ENCODE data around the gene PPP4R2. TPM values are rescaled to one million over a fixed set of nuclear protein-coding genes. Genes with fewer than 3 reads are reported as not detected.

The PPP4R2 gene
- total RNA-seq, 5 donors from 2014 or later (not counting 1 experiment from before 2014, with no cell fraction given), result 53.3 to 70.6 (median 61.3) TPM

DNA sequence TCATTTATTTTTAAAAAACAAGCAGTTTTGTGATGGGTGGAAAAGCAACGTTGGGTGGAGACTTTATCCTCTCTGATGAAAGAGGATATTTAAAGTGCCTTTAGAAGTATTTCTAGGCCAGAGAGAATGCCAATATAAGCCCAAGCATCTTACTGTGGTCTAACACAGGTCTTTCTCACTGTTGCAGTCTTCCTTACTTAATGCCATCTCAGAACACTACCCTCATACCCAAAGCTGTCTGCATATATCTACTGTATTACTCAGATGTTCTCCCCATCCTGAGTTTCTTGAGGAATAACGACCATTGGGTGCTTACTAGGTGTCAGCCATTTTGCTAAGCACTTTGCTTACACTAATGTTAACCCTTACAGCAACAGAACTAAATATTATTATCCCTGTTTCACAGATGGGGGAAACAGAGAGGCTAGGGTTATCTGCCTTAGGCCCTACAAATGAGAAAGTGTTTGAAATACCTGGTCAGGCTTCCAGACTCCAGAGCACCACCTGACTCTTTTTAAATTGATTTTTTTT lies 35.0 kb downstream of the PPP4R2 start:
- DNase-seq, result no peak
- no peaks in the 10 kb centered on the region for H3K27me3 ChIP-seq (replicated peaks in 1 of 2; ENCODE audit: control insufficient read depth in 2 of 2, extremely low read depth in 1 of 2, insufficient read depth in 2 of 2, low read length in 1 of 2)
- H3K36me3 ChIP-seq (ENCODE audit: control insufficient read depth in 2 of 2, extremely low read depth in 1 of 2, insufficient read depth in 1 of 2, low read length in 1 of 2), result peaks cover 0 to 4% of the 10 kb centered on the region in 2 donors
- H3K27ac ChIP-seq (ENCODE audit: low read length), result no peak overlapping the region
- no peak overlapping the region for H3K4me3 ChIP-seq (ENCODE audit: control insufficient read depth in 1 of 2, extremely low read depth in 1 of 2, low read length in 1 of 2)
- H3K27ac Mint-ChIP-seq, result no peak overlapping the region
- ChIA-PET POLR2A (no interaction called here), CTCF (no interaction called here)
- H3K4me3 Mint-ChIP-seq, result no peak overlapping the region
- ATAC-seq (replicated peaks in 1 of 4), result no peak
- H3K36me3 Mint-ChIP-seq, result peaks cover 22% of the 10 kb centered on the region
- no CpG with 5 or more reads among the region's 2 CpGs for WGBS (ENCODE audit: insufficient coverage)
- no peaks in the 10 kb centered on the region for H3K9me3 Mint-ChIP-seq
- H3K4me1 Mint-ChIP-seq, result peaks cover 86 to 88% (median 86%) of the 10 kb centered on the region in 3 donors
- no peaks in the 10 kb centered on the region for H3K9me3 ChIP-seq
- peaks cover 7 to 31% of the 10 kb centered on the region in 2 experiments for H3K4me1 ChIP-seq (ENCODE audit: control insufficient read depth in 1 of 2, extremely low read depth in 1 of 2, insufficient read depth in 2 of 2, low read length in 2 of 2)
- H3K27me3 Mint-ChIP-seq, result no peaks in the 10 kb centered on the region

DNA sequence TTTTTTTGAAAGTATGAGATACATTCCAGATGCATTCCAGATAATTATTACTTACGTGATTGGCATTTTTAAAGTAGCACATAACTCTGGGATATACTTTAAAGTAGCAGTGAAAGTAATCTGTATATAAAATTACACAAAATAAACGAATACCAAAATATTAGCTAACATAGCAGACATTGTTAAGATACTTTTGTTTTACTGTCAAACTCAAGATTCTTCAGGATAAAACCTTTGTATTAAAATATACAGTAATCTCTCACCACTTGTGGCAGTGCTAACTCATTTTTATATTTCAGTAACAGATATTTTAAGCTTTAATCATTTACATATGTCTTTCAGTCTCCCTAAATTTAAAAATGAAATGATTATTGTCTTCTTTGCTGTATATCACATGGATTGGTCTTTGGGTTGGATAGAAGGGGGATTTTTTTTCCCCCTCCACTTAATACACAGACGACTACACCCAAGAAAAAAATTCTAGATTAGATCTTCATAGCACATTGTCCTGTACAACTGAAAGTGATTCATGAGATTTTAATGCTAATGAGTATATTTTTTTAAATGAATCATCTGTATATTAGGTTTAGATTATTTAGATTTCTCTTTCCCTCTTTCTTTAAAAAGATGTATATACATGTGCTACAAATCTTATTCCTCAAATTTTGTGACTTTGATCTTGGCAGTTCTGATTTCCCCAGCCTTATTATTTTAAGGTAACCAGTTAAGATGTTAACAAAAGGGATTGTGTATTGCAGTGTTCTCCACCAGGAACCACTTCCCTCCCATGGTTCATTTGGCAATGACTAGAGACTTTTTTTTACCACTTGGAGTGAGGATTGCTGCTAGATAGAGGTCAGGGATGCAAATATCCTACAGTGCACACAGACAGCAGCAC lies 40.3 kb downstream of the PPP4R2 start:
- H3K9me3 Mint-ChIP-seq, result no peaks in the 10 kb centered on the region
- no peaks in the 10 kb centered on the region for H3K9me3 ChIP-seq
- H3K36me3 Mint-ChIP-seq, result peaks cover 10% of the 10 kb centered on the region
- no peak overlapping the region for H3K4me3 Mint-ChIP-seq
- H3K27me3 ChIP-seq (replicated peaks in 1 of 2; ENCODE audit: control insufficient read depth in 2 of 2, extremely low read depth in 1 of 2, insufficient read depth in 2 of 2, low read length in 1 of 2), result no peaks in the 10 kb centered on the region
- WGBS (ENCODE audit: insufficient coverage), result no CpG with 5 or more reads among the region's 3 CpGs
- H3K4me1 ChIP-seq (ENCODE audit: control insufficient read depth in 1 of 2, extremely low read depth in 1 of 2, insufficient read depth in 2 of 2, low read length in 2 of 2), result peaks cover 3 to 12% of the 10 kb centered on the region in 2 experiments
- peaks cover 85 to 92% (median 89%) of the 10 kb centered on the region in 3 donors for H3K4me1 Mint-ChIP-seq
- DNase-seq, result no peak
- CTCF ChIA-PET, result no interaction called here
- no peak for ATAC-seq (replicated peaks in 1 of 4)
- peak overlapping the region; percentile 1 to 37 for H3K27ac Mint-ChIP-seq
- no peak overlapping the region for H3K27ac ChIP-seq (ENCODE audit: low read length)
- POLR2A ChIA-PET, result interaction anchor here in 1 of 2 donors (0.6 kb wide), 1 partner anchor 21 kb away, joined by 8 read pairs; no protein-coding TSS in a partner anchor
- no peaks in the 10 kb centered on the region for H3K36me3 ChIP-seq (ENCODE audit: control insufficient read depth in 2 of 2, extremely low read depth in 1 of 2, insufficient read depth in 1 of 2, low read length in 1 of 2)
- H3K27me3 Mint-ChIP-seq, result no peaks in the 10 kb centered on the region
- no peak overlapping the region for H3K4me3 ChIP-seq (ENCODE audit: control insufficient read depth in 1 of 2, extremely low read depth in 1 of 2, low read length in 1 of 2)

DNA sequence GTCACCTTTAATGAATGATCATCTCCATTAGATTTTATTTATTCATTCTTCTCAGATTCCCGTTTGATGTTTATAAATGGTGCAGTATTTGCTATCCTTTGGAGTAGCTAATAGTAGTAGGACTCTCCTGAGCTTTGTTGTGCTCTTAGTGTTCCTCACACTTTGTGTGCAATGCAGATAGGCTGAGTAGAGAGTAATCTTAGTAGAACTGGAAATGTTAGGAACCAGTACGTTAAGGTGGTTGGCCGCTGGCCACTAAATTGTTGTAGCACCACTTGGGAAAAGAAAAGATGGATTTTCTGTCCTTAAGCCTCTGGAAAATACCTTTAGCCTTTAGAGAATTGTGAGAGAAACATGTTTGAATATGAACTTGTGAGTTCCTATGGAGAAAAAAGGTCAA lies 44.9 kb downstream of the PPP4R2 start:
- Mint-ChIP-seq H3K27me3 (no peaks in the 10 kb centered on the region), H3K9me3 (no peaks in the 10 kb centered on the region), H3K27ac (peak overlapping the region; percentile 12 to 49), H3K36me3 (peaks cover 3% of the 10 kb centered on the region), H3K4me3 (no peak overlapping the region), H3K4me1 (peaks cover 79 to 90% (median 85%) of the 10 kb centered on the region in 3 donors)
- ATAC-seq (replicated peaks in 1 of 4) (no peak), DNase-seq (no peak)
- CTCF ChIA-PET, result no interaction called here
- Histone ChIP-seq H3K27me3 (replicated peaks in 1 of 2; ENCODE audit: control insufficient read depth in 2 of 2, extremely low read depth in 1 of 2, insufficient read depth in 2 of 2, low read length in 1 of 2) (no peaks in the 10 kb centered on the region), H3K4me3 (ENCODE audit: control insufficient read depth in 1 of 2, extremely low read depth in 1 of 2, low read length in 1 of 2) (no peak overlapping the region), H3K4me1 (ENCODE audit: control insufficient read depth in 1 of 2, extremely low read depth in 1 of 2, insufficient read depth in 2 of 2, low read length in 2 of 2) (peaks cover 0 to 19% of the 10 kb centered on the region in 2 experiments), H3K36me3 (ENCODE audit: control insufficient read depth in 2 of 2, extremely low read depth in 1 of 2, insufficient read depth in 1 of 2, low read length in 1 of 2) (no peaks in the 10 kb centered on the region), H3K27ac (ENCODE audit: low read length) (no peak overlapping the region), H3K9me3 (no peaks in the 10 kb centered on the region)
- WGBS (ENCODE audit: insufficient coverage), result 100% methylated on average over 1 of the region's 3 CpGs
- POLR2A ChIA-PET, result interaction anchor here in 1 of 2 donors (0.7 to 0.8 kb wide), 2 partner anchors 8 to 1685 kb away, joined by 3 to 4 read pairs; no protein-coding TSS in a partner anchor

DNA sequence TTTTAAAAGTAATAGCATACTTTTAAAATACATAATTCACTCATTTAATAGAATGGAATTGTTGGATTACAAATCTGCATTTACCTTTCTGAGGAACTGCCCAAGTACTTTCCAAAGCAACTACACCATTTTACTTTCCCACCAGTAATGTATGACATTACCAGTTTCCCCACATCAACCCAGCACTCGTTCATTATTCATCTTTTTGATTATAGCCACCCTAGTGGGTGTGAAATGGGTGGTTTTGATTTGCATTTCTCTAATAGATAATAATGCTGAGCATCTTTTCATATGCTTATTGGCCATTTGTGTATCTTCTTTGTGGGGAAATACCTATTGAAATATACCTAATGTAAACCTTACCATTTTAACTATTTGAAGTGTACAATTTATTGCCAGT lies 46.8 kb downstream of the PPP4R2 start:
- POLR2A ChIA-PET, result no interaction called here
- H3K27me3 Mint-ChIP-seq, result no peaks in the 10 kb centered on the region
- peaks cover 62 to 77% (median 73%) of the 10 kb centered on the region in 3 donors for H3K4me1 Mint-ChIP-seq

DNA sequence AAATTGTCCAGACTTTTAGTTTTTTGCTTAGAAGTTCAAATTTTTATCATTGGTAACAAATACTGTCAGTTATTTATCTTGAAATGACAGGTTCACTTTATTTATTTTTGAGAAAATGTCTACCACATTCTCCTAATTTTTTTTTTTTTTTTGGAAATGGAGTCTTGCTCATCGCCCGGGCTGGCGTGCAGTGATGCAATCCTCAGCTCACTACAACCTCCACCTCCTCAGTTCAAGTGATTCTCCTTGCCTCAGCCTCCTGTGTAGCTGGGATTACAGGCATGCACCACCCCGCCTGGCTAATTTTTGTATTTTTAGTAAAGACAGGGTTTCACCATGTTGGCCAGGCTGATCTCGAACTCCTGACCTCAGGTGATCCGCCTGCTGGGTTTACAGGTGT lies 48.8 kb downstream of the PPP4R2 start:
- DNase-seq, result no peak
- Mint-ChIP-seq H3K27ac (no peak overlapping the region), H3K4me1 (peaks cover 52 to 68% (median 65%) of the 10 kb centered on the region in 3 donors), H3K4me3 (no peak overlapping the region), H3K36me3 (peaks cover 6% of the 10 kb centered on the region), H3K27me3 (no peaks in the 10 kb centered on the region), H3K9me3 (no peaks in the 10 kb centered on the region)
- Histone ChIP-seq H3K4me1 (ENCODE audit: control insufficient read depth in 1 of 2, extremely low read depth in 1 of 2, insufficient read depth in 2 of 2, low read length in 2 of 2) (peaks cover 0 to 14% of the 10 kb centered on the region in 2 experiments), H3K4me3 (ENCODE audit: control insufficient read depth in 1 of 2, extremely low read depth in 1 of 2, low read length in 1 of 2) (no peak overlapping the region), H3K36me3 (ENCODE audit: control insufficient read depth in 2 of 2, extremely low read depth in 1 of 2, insufficient read depth in 1 of 2, low read length in 1 of 2) (peaks cover 4 to 10% of the 10 kb centered on the region in 2 donors), H3K9me3 (no peaks in the 10 kb centered on the region), H3K27me3 (replicated peaks in 1 of 2; ENCODE audit: control insufficient read depth in 2 of 2, extremely low read depth in 1 of 2, insufficient read depth in 2 of 2, low read length in 1 of 2) (no peaks in the 10 kb centered on the region), H3K27ac (ENCODE audit: low read length) (no peak overlapping the region)
- ChIA-PET POLR2A (no interaction called here), CTCF (interaction anchor here (0.6 to 0.9 kb wide), 5 partner anchors 28 to 382 kb away, joined by 3 to 5 read pairs (median 3); no protein-coding TSS in a partner anchor)
- WGBS (ENCODE audit: insufficient coverage), result no CpG with 5 or more reads among the region's 6 CpGs
- no peak for ATAC-seq (replicated peaks in 1 of 4)

More for the DNA sequence above, 46.8 kb downstream of the PPP4R2 start:
- Histone ChIP-seq H3K4me3 (ENCODE audit: control insufficient read depth in 1 of 2, extremely low read depth in 1 of 2, low read length in 1 of 2) (no peak overlapping the region), H3K27ac (ENCODE audit: low read length) (no peak overlapping the region), H3K27me3 (replicated peaks in 1 of 2; ENCODE audit: control insufficient read depth in 2 of 2, extremely low read depth in 1 of 2, insufficient read depth in 2 of 2, low read length in 1 of 2) (no peaks in the 10 kb centered on the region), H3K36me3 (ENCODE audit: control insufficient read depth in 2 of 2, extremely low read depth in 1 of 2, insufficient read depth in 1 of 2, low read length in 1 of 2) (peaks cover 0 to 9% of the 10 kb centered on the region in 2 donors), H3K9me3 (no peaks in the 10 kb centered on the region), H3K4me1 (ENCODE audit: control insufficient read depth in 1 of 2, extremely low read depth in 1 of 2, insufficient read depth in 2 of 2, low read length in 2 of 2) (peaks cover 0 to 15% of the 10 kb centered on the region in 2 experiments)
- DNase-seq (no peak), ATAC-seq (replicated peaks in 1 of 4) (no peak)
- CTCF ChIA-PET, result interaction anchor here in 1 of 2 donors (0.9 kb wide), 1 partner anchor 14 kb away, joined by 3 read pairs; no protein-coding TSS in a partner anchor
- WGBS (ENCODE audit: insufficient coverage), result no CpG with 5 or more reads among the region's 1 CpG
- Mint-ChIP-seq H3K4me3 (no peak overlapping the region), H3K9me3 (no peaks in the 10 kb centered on the region), H3K36me3 (peaks cover 3% of the 10 kb centered on the region), H3K27ac (peak overlapping the region in 1 of 2 donors; percentile 25)

DNA sequence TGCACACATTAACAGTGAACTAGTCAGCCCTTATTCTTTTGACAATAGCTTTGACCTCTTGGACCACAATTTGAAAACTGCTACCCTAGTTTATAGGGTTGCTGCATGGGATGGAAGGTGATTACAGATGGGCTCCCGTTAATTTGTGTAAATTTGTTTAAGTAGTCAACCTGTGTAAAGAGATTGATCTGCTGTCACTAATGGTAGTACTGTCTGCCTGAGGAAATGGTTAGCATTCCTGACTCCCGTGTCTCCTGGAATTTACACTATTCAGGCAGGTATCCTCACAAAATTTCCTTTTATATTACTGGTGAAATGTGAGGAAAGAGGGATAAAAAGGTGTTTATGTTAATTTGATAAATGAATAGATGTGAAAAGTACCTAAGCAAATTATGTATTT lies 49.6 kb downstream of the PPP4R2 start:
- peaks cover 0 to 11% of the 10 kb centered on the region in 2 experiments for H3K4me1 ChIP-seq (ENCODE audit: control insufficient read depth in 1 of 2, extremely low read depth in 1 of 2, insufficient read depth in 2 of 2, low read length in 2 of 2)
- WGBS (ENCODE audit: insufficient coverage), result no CpG with 5 or more reads among the region's 2 CpGs
- CTCF ChIA-PET, result interaction anchor here in 1 of 2 donors (1.1 to 1.5 kb wide), 2 partner anchors 10 to 12 kb away, joined by 3 read pairs; no protein-coding TSS in a partner anchor
- peaks cover 6% of the 10 kb centered on the region for H3K36me3 Mint-ChIP-seq
- peaks cover 44 to 67% (median 63%) of the 10 kb centered on the region in 3 donors for H3K4me1 Mint-ChIP-seq
- POLR2A ChIA-PET, result interaction anchor here in 1 of 2 donors (0.7 kb wide), 1 partner anchor 1871 kb away, joined by 3 read pairs; no protein-coding TSS in a partner anchor
- DNase-seq (no peak), ATAC-seq (replicated peaks in 1 of 4) (no peak)
- H3K4me3 Mint-ChIP-seq, result no peak overlapping the region
- no peaks in the 10 kb centered on the region for H3K27me3 Mint-ChIP-seq
- no peak overlapping the region for H3K4me3 ChIP-seq (ENCODE audit: control insufficient read depth in 1 of 2, extremely low read depth in 1 of 2, low read length in 1 of 2)
- peak overlapping the region; percentile 17 to 74 for H3K27ac Mint-ChIP-seq
- H3K27ac ChIP-seq (ENCODE audit: low read length), result no peak overlapping the region
- H3K9me3 Mint-ChIP-seq, result no peaks in the 10 kb centered on the region
- H3K9me3 ChIP-seq, result no peaks in the 10 kb centered on the region
- H3K27me3 ChIP-seq (replicated peaks in 1 of 2; ENCODE audit: control insufficient read depth in 2 of 2, extremely low read depth in 1 of 2, insufficient read depth in 2 of 2, low read length in 1 of 2), result no peaks in the 10 kb centered on the region
- H3K36me3 ChIP-seq (ENCODE audit: control insufficient read depth in 2 of 2, extremely low read depth in 1 of 2, insufficient read depth in 1 of 2, low read length in 1 of 2), result peaks cover 4 to 12% of the 10 kb centered on the region in 2 donors

Measured in T-cell (primary cell).